NCI-H748 (cell line): ENCODE measurements around the gene RBM38.

Source experiments
- DNase-seq: peaks from one replicate; lab custom pipeline; 2025; ENCODE audit not compliant: unreplicated experiment; lab: John Stamatoyannopoulos, UW

The RBM38 gene

DNA sequence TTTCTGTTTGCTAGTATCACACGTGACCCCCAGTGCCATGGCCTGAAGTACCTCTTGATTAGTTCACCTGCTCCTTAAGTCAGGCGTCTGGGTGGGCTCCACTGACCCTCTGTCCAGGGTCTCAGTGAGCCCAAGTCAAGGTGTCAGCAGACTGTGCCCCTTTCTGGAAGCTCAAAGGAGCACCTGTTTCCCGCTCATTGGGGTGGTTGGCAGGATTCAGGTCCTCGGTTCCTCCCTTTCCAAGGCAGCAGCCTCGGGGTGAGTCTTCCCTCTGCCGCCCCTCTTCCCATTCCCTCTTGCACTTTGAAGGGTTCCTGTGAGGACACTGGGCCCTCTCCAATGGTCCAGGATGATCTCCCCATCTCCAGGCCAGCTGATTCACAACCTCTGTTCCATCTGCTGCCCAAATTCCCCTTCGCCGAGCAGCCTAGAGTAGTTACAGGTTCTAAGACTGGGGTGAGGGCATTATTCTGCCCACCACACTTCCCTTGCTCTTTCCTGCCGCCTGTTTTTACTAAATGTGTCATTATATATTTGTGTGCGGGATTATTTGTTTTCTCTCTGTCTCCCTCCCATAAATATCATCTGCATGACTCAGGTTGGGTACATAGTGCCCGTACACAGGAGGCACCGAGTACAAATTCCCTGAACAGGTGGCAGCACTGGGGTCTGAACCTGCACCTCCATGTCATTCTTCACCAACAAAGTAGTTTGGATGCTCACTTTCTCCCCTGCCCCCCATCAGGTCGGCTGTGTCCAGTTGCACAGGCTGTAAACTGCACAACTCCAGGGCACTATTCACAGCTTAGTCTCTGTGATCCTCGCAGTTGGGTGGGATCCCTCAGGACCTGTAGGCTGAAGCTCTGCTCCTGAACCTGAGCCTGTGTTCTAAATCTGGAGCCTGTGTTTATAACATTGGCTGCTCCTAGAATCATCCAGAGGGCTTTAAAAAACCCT is 58.5 kb downstream of the RBM38 start:
- DNase-seq, result no peak

DNA sequence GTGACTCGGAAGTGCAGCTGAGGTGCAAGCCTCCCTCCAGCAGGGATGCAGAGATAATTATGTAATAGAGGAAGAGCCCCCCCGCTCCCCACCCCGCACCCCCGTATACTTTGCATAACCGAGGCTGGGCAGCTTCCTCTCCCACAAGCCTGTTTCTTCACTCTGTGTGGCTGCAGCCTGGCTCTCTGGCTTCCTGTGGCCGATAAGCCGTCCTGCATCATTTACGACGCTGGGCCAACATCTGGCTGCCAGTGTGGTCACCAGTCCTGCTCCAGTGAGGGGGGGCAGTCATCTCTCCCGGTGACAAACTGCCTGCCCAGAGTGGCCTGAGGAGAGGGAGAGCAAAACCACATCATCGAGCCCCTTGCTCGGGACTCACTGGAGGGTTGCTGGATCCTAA is 59.2 kb downstream of the RBM38 start:
- no peak for DNase-seq

- no peak for DNase-seq
These were observed 59.7 kb downstream of the RBM38 start for GRCh38 chr20:57450931-57451330.

DNA sequence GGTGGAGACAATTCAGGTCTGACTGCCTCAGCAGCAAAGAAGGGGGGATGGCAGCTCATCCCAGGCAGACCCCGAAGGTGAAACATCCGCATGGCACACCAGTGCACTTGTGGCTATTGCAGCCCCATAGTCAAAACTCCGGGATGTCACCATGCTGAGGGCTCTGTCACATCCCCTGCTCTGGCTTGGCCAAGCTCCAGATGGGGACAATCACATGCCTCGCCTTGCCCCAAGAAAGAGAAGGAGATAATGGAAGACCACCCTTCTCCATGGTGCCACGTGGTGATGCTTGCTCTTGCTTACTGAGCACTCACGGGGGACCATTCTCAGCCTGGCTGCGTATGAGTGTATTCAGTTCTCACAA is 60.2 kb downstream of the RBM38 start:
- no peak for DNase-seq

DNA sequence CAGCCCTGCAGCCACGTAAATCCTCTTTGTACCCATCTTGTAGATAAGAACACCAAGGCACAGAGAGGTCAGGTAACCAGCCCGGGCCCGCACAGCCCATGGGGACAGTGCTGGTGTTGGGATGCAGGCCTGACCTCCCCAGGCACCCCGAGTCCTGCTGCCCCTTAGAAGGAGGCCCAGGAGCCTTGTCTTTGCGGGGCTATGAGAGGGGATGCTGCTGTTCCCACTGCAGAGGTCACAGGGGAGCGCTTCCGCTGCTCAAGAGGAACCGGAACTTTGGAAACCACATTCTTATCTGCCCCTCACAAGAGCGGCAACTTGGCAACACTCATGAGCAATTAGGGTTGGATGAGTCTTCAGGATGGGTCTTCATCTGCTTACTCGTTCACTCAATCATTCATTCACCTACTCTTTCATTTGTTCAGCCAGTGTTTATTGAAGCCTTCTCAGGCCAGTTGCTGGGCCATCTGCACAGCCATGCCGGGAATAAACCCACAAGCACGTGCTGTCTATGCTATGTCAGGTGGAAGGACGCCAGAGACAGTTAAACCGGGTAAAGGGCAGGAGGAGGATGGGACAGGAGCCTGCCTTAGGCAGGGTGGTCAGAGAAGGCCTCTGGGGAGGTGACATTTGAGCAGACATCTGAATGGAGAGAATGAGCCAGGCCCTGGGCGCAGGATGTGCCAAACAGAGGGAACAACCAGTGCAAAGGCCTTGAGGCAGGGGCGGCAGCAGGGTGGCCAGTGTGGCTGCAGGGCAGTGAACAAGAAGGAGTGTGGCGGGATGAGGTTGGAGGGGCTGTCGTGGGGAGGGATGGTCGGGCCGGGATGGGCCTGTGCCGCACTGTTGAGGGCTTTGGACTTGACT is 60.8 kb downstream of the RBM38 start:
- no peak for DNase-seq

DNA sequence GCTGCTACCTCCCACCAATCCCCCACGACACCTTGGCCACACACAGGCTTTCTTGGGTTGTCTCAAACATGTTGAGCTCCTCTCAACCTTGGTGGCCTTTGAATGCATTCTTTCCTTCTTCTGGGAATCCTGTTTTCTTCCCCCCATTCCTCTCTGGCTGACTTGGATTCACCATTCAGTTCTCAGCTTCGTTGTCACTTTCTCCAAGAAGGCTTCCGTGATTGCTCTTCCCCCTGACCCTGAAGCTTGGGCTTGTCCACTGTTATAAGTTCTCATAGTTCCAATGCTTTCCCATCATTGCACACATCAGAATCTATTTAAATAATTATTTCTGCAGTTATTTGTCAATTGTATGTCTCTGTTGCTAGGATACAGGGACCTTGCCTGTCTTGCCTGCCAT is 64.2 kb downstream of the RBM38 start:
- no peak for DNase-seq

GRCh38 chr20:57456116-57456515 is 64.9 kb downstream of the RBM38 start:
- DNase-seq, result no peak

DNA sequence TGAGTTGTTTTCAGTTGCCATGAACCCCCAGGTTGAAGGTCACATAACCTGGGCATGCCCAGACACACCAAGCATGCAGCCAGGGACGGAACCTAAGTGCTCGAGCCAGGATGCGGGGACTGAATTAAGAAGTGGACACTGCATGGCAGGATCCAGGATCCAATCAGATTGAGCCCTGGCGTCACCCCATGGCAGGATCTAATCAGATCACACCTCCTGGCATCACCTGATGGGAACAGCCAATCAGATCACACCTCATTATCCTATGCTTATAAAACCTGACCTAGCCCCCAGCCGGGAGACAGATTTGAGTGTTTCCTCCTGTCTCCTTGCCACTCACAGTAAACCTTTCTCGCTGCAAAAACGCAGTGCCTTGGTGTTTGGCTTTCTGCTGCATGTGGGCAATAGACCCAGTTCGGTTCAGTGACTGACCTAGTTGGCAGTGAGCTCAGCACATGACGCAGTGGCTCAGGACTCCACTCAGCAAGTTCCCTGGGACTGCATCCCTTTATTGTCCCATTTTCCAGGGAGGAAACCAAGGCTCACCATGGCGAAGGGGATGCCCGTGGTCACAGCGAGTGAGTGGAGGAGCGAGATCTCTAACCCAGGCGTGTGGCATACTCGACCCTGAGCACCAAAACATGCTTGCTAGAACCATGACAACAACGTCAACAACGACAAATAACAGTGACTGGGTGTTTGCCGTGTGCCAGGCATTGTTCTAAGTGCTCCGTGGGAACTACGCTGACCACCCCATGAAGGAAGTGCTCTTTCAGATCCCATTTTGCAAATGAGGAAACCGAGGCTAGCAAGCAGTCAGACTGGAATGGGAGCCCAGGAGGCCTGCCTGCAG is 66.3 kb downstream of the RBM38 start:
- peak; percentile 26 for DNase-seq

- no peak for DNase-seq
These were observed 67.4 kb downstream of the RBM38 start for GRCh38 chr20:57458400-57459160.
